Stimulated activated CD8-positive, alpha-beta memory T cell treated with anti-CD3 and anti-CD28 coated beads, Interleukin-15, amount 100 ng/mL, for 1 hour (primary cell): Measurements from ENCODE around the gene DLX2.
A peak's percentile ranks its signal among the peaks of the same experiment; 100 is the strongest.
"Not testable (repeated sequence)": the region's sequence is repeated elsewhere in the genome, so short reads cannot be mapped to it uniquely, and the experiment has no call there.

Source experiments
- DNase-seq: peaks from one replicate; pipeline ENCODE4 v3.0.0-alpha.2; 2020; ENCODE audit warnings: low read depth

DLX2 gene

DNA sequence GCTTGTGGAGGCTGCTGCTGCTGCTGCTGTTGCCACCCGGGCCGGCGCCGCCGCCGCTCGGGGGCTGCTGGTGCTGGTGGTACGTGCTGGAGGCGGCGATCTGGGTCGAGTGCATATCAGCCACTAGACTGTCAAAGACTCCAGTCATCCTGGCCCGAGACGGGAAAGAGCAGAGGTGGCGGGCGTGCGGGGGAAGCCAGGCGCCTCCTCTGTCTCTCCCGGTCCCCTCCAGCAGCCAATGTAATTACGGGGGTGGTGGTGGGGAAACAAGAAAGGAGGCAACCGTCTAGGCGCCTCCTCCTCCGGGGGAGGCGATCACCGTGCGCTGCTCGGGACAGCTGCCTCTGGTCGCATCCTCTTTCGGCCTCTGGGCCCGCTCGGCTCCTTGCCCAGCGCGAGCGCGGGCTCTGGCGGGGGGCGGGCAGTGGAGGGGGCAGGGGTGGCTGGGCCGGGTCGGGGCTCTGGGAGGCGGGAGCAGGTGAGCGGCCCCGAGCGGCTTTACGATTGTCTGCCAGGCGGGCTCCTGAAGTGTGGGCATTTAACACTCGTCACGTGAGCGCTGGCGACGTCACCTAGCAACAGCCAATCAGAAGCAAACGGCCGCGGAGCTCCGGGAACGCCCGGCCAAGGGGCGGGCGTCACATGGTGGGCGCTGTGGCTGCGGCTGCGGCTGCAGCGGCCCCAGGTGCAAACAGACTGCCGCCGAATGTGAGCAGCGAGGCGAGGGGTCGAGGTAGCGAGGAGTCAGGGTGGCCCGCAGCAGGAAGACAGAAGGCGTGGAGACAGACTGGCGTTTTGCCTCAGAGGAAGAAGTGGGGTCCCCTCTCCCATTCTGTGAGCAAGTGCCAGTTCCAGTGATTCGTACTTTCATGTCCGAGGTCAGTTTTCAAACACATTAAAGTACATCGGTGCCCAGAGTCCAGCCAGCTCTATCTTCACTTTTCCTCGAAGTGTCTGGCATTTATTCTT lies at the start of gene DLX2:
Gene DLX2 (minus strand): TSS at position 510 of the 969 bp plus-strand sequence. CDS start 362 bp downstream, at position 148.
- DNase-seq: peak; percentile 46

DNA sequence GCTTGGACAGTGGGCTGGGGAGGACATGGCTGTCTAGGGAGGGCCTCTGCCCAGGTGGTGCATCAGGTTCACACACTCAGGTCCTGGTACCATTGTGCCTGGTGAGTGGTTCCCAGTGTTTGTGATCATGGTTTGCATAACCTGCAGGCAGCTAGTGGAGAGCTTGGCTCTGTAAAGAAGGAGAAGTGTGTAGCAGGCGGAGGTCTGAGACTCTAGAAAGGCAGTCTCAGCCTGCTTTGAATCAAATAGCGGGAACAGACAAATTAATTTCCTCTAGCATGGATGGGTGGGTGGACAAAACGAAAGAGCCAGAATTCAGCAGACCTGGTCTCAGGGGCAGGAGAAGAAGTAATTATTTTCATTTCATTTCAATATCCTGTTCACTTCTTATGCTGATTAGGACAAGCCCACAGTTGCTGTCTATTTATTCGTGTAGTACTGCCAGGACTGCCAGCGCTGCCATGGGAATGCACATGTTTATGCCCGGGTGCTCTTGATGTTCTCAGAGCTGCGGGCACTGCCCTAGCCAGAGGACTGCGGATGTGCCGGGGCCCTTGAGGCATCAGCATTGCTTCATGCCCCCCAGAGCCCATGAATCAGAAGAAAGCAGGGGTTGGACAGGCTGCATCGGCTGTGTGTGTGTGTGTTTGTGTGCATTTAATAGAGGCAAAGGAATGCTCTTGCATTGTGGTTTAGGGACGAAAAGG lies 45.4 kb upstream of the DLX2 start:
- no peak for DNase-seq

DNA sequence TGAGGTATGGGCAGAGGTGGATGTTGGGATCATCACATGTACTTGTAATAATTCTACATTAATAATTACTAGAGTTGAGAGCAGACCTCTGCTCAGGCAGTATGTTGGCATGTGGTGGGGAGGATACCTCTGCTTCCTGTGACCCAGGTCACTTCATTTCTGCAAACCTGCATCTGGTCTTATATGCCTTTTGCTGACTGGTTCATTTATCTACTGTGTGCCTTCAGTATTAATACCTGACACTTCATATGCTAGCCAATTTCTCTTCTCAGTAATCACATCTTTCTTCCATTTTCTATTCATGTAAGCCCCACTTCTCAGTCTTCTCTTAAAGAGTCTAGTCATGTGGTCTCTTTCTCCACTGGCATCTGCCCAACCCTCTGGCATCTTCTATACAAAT lies 41.1 kb upstream of the DLX2 start:
- no peak for DNase-seq

DNA sequence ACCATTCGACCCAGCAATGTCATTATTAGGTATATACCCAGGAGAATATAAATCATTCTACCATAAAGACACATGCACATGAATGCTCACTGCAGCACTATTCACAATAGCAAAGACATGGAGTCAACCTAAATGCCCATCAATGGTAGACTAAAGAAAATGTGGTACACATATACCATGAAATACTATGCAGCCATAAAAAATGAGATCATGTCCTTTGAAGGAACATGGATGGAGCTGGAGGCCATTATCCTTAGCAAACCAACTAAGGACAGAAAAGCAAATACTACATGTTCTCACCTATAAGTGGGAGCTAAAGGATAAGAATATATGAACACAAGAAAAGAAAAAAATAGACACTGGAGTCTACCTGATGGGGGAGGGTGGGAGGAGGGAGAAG lies 36.0 kb upstream of the DLX2 start:
- DNase-seq: not testable (repeated sequence)

DNA sequence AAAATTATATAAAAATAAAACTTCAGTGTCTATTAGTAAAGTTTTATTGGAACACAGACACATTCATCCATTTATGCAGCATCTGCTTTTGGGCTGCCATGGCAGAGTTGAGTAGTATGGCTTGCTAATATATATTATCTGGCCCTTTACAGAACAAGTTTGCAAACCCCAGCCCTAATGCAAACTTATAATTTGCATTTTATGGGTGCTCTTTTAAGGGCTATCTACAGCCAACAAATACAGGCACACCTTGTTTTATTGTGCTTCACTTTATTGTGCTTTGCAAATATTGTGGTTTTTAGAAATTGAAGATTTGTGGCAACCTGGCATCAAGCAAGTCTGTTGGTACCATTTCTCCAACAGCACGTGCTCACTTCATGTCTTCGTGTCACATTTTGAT lies 35.2 kb upstream of the DLX2 start:
- no peak for DNase-seq

DNA sequence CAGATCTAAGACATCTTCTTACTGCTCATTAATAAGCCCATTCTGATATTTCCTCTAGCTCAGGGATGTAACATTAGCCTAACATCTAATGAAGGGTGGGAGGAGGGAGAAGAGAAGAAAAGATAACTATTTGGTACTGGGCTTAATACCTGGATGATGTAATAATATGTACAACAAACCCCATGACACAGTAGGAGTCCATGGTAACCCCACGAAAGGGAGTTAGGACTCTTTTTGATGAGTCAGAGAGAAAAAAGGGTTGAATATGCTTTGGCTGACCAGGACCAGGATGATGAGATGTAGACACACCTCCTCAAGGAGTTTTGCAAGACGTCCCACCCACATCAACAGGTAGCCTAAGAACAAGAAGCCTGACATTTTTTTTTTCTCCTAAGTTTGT lies 34.4 kb upstream of the DLX2 start:
- DNase-seq: no peak

DNA sequence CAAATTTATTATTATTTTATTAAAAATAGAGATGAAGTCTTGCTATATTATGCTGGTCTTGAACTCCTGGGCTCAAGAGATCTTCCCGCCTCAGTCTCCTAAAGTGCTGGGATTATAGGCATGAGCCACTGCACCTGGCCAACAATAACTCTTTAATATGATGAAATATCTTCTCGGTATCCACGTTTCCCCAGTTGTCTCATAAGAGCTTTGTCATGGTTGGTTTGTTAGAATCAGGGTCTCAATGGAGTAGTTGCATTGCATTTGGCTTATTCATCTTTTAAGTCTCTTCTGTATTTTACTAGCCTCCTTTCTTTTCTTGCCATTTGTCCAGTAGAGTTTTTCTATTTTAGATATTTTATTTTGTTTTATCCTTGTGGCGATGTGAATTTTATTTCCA lies 32.7 kb upstream of the DLX2 start:
- DNase-seq: no peak

DNA sequence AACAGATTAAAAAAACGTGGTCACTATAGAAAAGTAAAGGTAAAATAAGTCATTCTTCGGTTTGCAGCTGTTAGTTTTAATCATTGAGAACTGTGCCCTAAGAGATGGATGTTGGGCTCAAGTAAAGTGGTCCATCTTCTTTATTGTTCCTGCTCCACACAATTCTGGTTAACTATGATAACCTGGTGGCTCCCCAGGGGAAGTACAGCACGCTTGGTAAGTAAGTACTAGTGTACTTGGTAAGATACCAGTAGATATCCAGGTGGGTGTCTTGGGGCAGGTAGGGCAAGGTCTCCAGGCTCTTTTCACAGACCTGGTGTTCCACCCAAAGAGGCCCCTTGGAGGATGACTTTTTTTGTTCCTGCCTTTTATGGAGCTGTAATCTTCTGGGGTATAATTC lies 31.6 kb upstream of the DLX2 start:
- DNase-seq: no peak

DNA sequence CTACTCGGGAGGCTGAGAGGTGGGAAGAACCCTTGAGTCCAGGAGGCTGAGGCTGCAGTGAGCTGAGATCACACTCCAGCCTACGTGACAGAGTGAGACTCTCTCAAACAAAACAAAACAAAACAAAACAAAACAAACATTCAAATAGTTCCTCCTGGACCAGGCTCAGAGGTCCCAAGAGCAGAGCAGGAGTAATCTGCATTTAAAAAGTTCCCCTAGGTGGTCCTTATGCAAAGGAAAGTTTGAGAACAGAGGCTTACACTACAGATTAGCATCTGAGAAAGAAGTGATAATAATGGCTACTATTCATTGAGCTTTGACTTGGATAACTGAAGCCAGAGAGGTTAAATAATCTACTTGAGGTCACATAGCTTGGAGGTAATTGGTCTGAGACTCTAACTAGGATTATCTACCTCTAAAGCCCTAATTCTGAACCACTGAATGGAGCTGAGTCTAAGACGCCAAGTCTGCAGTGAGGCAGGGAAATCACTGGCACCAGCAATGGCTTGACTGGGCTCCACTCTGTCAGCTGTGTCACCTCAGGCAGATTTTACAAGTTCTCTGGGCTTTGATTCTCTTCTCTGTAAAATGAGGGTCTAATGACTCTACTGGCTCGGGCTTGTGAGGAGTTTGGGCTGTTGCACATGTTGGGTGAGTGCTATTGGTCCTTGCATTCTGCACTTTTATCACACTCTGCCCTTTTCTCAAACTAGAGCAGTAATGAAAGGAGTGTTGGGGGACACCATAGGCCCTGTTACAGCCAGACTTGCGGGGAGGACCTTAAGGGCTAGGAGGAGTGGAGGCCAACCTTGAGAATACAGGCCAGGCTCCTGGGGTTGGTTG lies 29.2 kb upstream of the DLX2 start:
- no peak for DNase-seq

DNA sequence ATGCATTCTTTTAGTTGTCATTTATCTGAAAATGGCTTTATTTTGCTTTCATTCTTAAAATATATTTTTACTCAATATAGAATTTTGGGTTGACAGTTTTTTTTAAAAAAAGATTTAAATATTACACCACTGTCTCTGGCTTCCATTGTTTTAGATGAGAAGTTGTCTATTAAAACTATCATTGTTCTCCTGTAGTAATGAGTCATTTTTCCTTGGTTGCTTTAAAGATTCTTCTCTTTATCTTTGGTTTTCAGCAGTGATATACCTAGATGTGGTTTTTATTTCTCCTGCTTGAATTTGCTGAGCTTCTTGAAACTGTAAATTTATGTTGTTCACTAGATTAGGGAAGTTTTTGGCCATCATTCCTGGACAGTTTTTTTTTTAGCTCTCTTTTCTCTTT lies 26.7 kb upstream of the DLX2 start:
- no peak for DNase-seq

DNA sequence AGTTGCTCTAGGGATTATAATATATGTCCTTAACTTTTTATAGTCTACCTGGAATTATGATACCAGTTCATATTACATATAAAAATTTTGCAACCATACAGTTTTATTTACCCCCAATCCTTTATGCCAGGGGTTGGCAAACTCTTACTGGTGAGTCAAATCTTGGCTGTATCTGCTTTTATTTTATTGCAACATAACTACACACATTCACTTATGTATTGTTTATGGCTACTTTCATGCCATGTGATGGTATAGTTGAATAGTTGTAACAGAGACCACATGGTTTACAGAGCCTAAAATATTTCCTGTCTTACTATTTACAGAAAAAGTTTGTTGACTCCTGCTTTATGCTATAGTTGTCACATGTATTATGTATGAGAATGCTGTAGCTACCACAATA lies 25.8 kb upstream of the DLX2 start:
- no peak for DNase-seq

DNA sequence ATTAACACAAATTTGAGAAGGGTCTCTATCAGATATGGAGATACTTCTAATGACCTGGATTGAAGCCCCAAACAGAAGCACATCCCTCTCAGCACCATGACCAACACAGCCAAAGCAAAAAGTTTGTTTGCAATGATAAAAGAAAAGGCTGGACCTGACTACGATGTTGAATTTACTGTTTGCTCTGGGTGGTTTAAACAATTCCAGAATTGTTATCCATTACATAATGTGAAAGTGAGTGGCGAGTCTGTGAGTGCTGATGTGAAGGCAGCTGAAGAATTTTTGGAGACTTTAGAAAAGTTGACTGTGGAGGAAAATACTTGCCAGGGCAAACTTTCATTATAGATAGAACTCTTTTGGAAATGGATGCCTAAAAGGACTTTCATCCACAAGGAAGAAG lies 17.4 kb upstream of the DLX2 start:
- no peak for DNase-seq

DNA sequence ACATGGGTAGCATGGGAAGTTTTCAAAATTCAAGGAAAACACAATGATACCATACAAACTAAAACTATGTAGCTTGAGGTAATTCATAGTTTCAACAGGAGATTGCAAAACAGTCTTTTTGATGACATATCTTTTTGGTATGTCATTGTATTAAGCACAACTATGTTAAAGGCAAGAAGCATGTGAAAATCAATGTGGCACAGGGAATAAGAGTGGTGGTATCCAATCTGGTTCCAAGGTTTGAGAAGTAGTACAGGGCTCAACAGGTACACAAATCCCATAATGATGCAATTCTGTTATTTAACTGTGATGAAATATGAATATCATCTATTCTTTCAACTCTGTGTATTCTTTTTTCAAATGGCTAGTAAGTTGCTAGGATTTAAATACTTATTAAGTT lies 16.4 kb upstream of the DLX2 start:
- DNase-seq: no peak

DNA sequence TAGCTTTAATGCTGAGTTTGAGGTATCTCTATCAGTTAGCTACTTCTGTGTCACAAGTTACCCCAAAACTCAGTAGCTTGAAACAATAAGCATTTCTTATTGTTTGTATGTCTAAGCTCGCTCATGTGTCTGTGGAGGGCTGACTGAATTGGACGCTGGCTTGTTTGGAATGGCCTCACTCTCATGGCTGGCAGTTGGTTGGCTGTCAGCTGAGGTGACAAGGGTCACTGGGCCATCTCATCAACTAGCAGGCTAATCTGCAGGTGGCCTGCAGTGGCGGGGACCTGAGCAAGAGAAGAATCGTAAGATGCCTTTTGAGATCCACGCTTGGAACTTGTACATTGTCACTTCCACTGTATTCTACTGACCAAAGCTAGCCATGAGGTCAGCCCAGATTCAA lies 13.4 kb upstream of the DLX2 start:
- no peak for DNase-seq

DNA sequence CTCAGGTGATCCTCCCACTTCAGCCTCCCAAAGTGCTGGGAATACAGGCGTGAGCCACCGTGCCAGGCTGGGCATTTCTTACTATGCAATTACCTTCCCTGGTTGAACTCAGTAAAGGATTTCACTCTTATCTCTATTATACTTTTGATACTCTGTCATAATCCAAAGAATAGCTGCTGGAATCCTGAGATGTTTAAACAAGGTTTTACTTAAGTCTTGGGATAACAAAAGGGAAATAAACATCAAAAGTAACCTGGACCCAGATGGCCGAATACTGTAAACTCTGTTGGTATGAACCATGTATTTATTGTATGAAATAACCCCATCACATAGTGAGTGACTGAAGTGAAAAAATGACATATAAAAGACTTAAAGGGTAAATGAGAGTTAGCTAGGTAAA lies 11.9 kb upstream of the DLX2 start:
- DNase-seq: no peak

DNA sequence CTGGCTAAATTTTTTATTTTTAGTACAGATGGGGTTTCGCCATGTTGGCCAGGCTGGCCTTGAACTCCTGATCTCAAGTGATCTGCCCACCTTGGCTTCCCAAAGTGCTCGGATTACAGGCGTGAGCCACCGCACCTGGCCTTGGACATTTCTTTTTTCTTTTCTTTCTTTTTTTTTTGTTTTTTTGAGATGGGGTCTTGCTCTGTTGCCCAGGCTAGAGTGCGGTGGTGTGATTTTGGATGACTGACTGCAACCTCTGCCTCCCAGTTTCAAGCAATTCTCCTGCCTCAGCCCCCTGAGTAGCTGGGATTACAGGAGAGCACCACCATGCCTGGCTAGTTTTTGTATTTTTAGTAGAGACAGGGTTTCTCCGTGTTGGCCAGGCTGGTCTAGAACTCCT lies 11.5 kb upstream of the DLX2 start:
- not testable (repeated sequence) for DNase-seq

DNA sequence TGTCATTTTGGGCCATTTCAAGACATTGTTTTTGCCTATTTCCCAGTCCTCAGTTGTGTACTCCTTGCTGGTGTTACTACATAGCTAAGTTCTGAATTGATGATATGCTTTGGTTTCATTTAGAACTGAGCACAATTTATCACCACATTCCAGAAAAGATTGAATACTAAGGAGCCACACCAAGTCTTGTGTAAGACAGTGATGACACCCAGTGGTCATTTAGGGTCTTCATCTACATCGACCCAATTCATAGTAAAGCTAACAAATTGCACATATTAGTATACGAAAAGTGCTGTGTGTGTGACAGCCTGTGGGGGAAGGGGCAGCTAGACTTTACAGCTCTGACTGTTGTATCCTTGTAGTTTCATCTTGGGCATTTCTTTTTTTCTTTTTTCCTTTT lies 10.9 kb upstream of the DLX2 start:
- no peak for DNase-seq

DNA sequence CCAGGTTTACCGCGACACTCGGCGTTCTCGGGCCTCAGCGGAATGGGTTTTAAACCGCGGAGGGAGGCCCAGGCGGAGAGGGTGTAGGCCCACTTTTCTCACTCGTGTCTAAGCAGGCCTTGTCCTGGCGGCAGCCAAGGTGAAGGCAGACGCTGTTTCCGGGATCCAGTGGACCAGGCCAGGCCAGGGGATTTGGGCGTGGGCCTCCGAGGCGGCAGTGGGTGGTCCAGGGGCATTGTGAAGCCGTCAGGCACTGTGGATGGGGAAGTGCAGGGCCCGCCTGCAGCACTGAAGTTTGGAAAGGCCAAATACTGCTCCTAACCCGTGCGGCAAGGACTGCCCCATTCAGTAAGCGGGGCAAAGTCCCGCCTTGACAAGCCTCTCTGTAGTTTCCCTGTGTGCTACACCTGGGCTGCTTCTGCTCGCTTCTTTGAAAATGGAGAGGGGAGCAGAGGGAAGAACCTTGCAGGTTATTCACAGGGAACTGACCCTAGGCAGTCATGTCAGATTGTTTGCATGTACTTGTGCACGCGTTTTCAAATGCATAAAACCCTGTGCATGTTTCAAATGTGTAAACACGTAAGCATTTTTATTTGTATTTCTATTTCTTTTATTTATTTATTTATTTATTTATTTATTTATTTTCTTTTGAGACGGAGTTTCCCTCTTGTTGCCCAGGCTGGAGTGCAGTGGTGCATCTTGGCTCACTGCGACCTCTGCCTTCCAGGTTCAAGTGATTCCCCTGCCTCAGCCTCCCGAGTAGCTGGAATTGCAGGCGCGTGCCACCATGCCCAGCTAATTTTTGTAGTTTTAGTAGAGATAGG lies 7.5 kb upstream of the DLX2 start:
- DNase-seq: no peak

DNA sequence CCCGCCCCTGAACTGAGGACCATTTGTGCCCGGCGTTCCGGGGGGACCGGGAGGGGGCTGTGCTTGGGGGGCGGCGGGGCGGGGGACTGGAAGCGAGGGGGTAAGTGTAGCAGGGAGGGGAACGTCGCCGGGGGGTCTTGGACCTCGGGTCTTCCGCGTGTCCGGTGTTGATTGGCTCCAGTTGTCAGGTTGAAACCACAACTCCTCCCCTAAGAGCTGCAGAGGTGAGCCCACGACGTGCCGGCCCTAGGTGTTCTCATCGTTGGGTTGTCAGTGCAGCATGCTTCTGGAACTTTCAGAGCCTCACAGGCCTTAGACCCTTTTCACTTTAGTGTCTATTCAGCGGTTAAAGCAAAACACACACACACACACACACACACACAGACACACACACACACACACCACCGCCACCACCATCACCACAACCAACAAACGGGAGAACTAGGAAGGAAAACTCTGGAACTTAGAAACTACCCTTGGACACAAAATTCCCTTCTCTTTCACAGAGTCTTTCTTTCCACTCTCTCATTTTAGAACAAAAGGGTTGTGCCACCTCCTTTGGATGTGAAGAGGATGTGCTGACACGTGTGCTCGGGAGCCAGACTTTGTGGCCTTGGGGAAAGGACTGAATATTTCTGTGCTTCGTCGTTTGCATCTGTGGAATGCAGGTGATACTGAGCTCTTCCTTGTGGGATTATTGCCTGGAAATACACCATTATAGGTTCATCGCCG lies 6.7 kb upstream of the DLX2 start:
- no peak for DNase-seq

DNA sequence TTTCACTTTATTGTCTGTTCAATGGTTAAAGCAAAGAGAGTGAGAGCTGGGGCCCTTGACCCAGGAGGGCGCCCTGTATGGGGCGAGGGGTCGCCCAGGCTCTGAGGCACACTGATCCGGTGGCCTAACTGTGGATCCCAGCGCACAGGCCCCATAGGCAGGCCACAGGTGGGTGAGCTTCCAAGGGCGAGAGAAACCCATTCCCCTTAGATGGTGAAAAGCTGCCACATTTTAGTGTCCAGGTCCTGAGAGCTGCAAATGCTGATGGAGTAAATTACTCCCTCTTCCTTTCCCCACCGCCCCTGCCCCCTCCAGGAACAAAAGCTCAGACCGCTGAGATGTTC lies 5.9 kb upstream of the DLX2 start:
- DNase-seq: no peak
